Ishikawa (cell line): ENCODE measurements around the gene ETV3L.

ENCODE experiments used
- CEBPB ChIP-seq: IDR thresholded peaks from 2 replicates; pipeline ENCODE4 v1.6.1; 2012
- CREB1 ChIP-seq: IDR thresholded peaks from 2 replicates; pipeline ENCODE4 v1.6.1; 2012; ENCODE audit warnings: low read depth
- EGR1 ChIP-seq: IDR thresholded peaks from 2 replicates; pipeline ENCODE4 v1.6.1; 2012
- EP300 ChIP-seq: IDR thresholded peaks from 2 replicates; pipeline ENCODE4 v1.6.1; 2012; ENCODE audit warnings: borderline replicate concordance
- FOXM1 ChIP-seq: IDR thresholded peaks from 2 replicates; pipeline ENCODE4 v1.6.1; 2012; ENCODE audit warnings: low read depth, borderline replicate concordance
- MAX ChIP-seq: IDR thresholded peaks from 2 replicates; pipeline ENCODE4 v1.6.1; 2012
- NFIC ChIP-seq: IDR thresholded peaks from 2 replicates; pipeline ENCODE4 v1.6.1; 2012
- RAD21 ChIP-seq: IDR thresholded peaks from 2 replicates; pipeline ENCODE4 v1.6.1; 2012; ENCODE audit warnings: low read depth
- REST ChIP-seq: IDR thresholded peaks from 2 replicates; pipeline ENCODE4 v1.6.1; 2012; ENCODE audit warnings: low read depth, mild to moderate bottlenecking
- TAF1 ChIP-seq: IDR thresholded peaks from 2 replicates; pipeline ENCODE4 v1.6.1; 2012; ENCODE audit warnings: low read depth, mild to moderate bottlenecking
- TEAD4 ChIP-seq: IDR thresholded peaks from 2 replicates; pipeline ENCODE4 v1.6.1; 2012
- USF1 ChIP-seq: IDR thresholded peaks from 2 replicates; pipeline ENCODE4 v1.6.1; 2012
- YY1 ChIP-seq: IDR thresholded peaks from 2 replicates; pipeline ENCODE4 v1.6.1; 2012; ENCODE audit warnings: low read depth
- ZBTB7A ChIP-seq: IDR thresholded peaks from 2 replicates; pipeline ENCODE4 v1.6.1; 2012; ENCODE audit warnings: low read depth

- TF ChIP-seq MAX (no peak), EP300 (no peak), REST (no peak), TEAD4 (no peak), CREB1 (no peak), FOXM1 (no peak), CEBPB (no peak), RAD21 (no peak), NFIC (no peak), YY1 (no peak), USF1 (no peak), TAF1 (no peak), EGR1 (no peak), ZBTB7A (no peak)
Measured at GRCh38 chr1:157089789-157090188, 9.8 kb downstream of the ETV3L start.
